PFSK-1 (cell line): ENCODE data around the gene AOPEP.

Source experiments
- POLR2AphosphoS5 ChIP-seq: IDR thresholded peaks from 2 replicates; pipeline ENCODE4 v1.6.1; 2012; ENCODE audit warnings: low read depth, mild to moderate bottlenecking, control low read depth, low read length, moderate library complexity
- TAF1 ChIP-seq: IDR thresholded peaks from 2 replicates; pipeline ENCODE4 v1.6.1; 2012; ENCODE audit warnings: low read length, control low read depth, borderline replicate concordance; ENCODE audit not compliant: insufficient read depth
- TF ChIP-seq, protein P1 (sequence below), 2 experiments: IDR thresholded peaks; 2 replicates each; pipeline versions ENCODE4 v1.6.1 to v1.8.0; 2011 to 2012; ENCODE audit warnings: low read depth in 2 of 2, low read length in 2 of 2, control low read depth in 1 of 2, inconsistent platforms in 1 of 2, mild to moderate bottlenecking in 1 of 2, moderate library complexity in 1 of 2; ENCODE audit not compliant: insufficient read depth in 1 of 2

DNA sequence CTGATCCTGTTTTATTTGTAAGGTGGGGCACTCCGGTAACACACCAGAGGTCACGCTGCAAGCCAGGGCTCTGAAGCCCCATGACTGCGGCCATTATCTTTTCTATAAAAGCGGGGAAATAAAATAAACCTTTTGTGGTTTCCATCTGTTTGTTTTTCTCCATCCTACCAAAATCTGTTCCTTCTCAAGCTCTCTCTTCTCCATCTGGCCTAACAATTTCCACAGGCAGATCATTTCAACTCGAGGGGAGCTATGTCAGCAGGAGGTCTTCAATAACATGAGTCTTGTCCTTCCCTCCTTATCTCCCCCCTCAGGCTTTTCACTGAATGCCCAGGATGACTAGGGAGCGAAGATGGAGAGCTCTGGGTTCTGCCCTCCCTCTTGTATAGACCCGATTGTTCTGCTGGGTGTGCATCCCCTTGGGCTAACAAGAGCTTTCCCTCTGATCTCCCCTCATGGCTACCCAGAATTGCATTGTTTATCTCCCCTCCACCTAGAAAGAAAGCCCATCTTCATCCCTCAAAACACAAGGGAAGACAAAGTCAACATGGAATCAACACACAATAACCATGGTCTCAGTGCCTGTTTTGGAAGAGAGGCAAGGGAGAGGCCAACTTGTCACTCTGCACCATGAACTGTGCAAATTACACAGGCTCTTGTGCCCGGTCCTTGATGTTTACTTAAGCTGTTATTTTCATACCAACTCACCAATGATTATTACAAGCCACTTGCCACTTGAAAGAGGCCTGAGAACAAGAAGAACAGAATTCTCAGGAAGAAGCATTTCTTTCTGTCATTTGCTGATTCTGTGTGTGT lies 403.2 kb downstream of the AOPEP start:
- TF ChIP-seq POLR2AphosphoS5: no peak
- TF ChIP-seq, protein P1, sequence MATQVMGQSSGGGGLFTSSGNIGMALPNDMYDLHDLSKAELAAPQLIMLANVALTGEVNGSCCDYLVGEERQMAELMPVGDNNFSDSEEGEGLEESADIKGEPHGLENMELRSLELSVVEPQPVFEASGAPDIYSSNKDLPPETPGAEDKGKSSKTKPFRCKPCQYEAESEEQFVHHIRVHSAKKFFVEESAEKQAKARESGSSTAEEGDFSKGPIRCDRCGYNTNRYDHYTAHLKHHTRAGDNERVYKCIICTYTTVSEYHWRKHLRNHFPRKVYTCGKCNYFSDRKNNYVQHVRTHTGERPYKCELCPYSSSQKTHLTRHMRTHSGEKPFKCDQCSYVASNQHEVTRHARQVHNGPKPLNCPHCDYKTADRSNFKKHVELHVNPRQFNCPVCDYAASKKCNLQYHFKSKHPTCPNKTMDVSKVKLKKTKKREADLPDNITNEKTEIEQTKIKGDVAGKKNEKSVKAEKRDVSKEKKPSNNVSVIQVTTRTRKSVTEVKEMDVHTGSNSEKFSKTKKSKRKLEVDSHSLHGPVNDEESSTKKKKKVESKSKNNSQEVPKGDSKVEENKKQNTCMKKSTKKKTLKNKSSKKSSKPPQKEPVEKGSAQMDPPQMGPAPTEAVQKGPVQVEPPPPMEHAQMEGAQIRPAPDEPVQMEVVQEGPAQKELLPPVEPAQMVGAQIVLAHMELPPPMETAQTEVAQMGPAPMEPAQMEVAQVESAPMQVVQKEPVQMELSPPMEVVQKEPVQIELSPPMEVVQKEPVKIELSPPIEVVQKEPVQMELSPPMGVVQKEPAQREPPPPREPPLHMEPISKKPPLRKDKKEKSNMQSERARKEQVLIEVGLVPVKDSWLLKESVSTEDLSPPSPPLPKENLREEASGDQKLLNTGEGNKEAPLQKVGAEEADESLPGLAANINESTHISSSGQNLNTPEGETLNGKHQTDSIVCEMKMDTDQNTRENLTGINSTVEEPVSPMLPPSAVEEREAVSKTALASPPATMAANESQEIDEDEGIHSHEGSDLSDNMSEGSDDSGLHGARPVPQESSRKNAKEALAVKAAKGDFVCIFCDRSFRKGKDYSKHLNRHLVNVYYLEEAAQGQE (IDR thresholded peaks at IDR 0.05; ENCODE audit: insufficient read depth in 1 of 2, low read depth in 2 of 2, low read length in 2 of 2): no peak
- TF ChIP-seq TAF1: no peak
